ENCODE data around the gene HTRA3. TPM values are rescaled to one million over a fixed set of nuclear protein-coding genes. Genes with fewer than 3 reads are reported as not detected.

The HTRA3 gene
- total RNA-seq, 1 experiment from 2014 or later: not detected

- TF ChIP-seq, protein P1, sequence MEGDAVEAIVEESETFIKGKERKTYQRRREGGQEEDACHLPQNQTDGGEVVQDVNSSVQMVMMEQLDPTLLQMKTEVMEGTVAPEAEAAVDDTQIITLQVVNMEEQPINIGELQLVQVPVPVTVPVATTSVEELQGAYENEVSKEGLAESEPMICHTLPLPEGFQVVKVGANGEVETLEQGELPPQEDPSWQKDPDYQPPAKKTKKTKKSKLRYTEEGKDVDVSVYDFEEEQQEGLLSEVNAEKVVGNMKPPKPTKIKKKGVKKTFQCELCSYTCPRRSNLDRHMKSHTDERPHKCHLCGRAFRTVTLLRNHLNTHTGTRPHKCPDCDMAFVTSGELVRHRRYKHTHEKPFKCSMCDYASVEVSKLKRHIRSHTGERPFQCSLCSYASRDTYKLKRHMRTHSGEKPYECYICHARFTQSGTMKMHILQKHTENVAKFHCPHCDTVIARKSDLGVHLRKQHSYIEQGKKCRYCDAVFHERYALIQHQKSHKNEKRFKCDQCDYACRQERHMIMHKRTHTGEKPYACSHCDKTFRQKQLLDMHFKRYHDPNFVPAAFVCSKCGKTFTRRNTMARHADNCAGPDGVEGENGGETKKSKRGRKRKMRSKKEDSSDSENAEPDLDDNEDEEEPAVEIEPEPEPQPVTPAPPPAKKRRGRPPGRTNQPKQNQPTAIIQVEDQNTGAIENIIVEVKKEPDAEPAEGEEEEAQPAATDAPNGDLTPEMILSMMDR (IDR thresholded peaks at IDR 0.05; ENCODE audit: unreplicated experiment): no peak
- Mint-ChIP-seq H3K27ac (ENCODE audit: unreplicated experiment) (no peak overlapping the region), H3K9me3 (ENCODE audit: low read depth, unreplicated experiment) (no peaks in the 10 kb centered on the region), H3K27me3 (ENCODE audit: unreplicated experiment) (peaks cover 69% of the 10 kb centered on the region), H3K4me3 (ENCODE audit: low read depth, unreplicated experiment) (no peak overlapping the region), H3K4me1 (ENCODE audit: low read depth, unreplicated experiment) (no peaks in the 10 kb centered on the region), H3K36me3 (ENCODE audit: insufficient read depth, unreplicated experiment) (no peaks in the 10 kb centered on the region)
- BruUV-seq (replicated peaks): no TSS peak
- intact Hi-C loops (cut with micrococcal nuclease; ENCODE audit: unreplicated experiment): no loop called here
- CTCF ChIA-PET: no interaction called here
- DNase-seq: no peak
Measured at GRCh38 chr4:8273450-8273849, 3.9 kb downstream of the HTRA3 start.

DNA sequence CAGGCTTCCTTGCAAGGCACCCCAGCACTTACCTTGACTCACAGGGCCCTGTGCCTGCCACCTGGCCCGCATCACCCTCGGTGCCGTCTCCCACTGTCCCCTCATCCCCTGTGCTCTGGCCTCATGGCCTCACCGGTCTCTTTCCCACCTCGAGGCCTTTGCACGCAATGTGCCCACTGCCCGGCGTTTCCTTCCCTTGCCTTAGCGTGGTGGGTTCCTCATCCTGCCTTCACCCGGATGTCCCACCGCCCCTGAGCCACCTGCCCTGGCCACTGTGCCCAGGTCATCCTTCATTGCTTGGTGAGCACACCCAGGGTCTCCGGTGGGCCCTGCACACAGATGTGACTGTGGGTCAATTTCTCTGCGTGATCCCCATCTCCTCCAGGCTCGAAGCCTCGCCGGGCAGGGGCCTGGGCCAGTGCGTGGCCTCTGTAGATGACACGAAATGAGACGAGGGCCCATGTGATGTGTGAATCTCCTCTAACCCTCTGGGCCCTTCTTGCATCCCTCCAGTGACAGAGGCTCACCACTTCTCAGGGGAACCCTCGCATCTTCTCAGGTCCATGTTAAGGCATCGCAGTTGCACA is 4.6 kb downstream of the HTRA3 start:
- H3K27me3 Mint-ChIP-seq (ENCODE audit: unreplicated experiment): peaks cover 62% of the 10 kb centered on the region
- H3K36me3 Mint-ChIP-seq (ENCODE audit: insufficient read depth, unreplicated experiment): no peaks in the 10 kb centered on the region
- intact Hi-C loops (cut with micrococcal nuclease; ENCODE audit: unreplicated experiment): no loop called here
- H3K9me3 Mint-ChIP-seq (ENCODE audit: low read depth, unreplicated experiment): no peaks in the 10 kb centered on the region
- no peaks in the 10 kb centered on the region for H3K4me1 Mint-ChIP-seq (ENCODE audit: low read depth, unreplicated experiment)
- H3K27ac Mint-ChIP-seq (ENCODE audit: unreplicated experiment): no peak overlapping the region
- CTCF ChIA-PET: interaction anchor here (0.6 kb wide), 1 partner anchor 135 kb away, joined by 4 read pairs; no protein-coding TSS in a partner anchor
- DNase-seq: no peak
- H3K4me3 Mint-ChIP-seq (ENCODE audit: low read depth, unreplicated experiment): no peak overlapping the region
- BruUV-seq (replicated peaks): no TSS peak
- TF ChIP-seq, protein P1 (IDR thresholded peaks at IDR 0.05; ENCODE audit: unreplicated experiment): no peak

DNA sequence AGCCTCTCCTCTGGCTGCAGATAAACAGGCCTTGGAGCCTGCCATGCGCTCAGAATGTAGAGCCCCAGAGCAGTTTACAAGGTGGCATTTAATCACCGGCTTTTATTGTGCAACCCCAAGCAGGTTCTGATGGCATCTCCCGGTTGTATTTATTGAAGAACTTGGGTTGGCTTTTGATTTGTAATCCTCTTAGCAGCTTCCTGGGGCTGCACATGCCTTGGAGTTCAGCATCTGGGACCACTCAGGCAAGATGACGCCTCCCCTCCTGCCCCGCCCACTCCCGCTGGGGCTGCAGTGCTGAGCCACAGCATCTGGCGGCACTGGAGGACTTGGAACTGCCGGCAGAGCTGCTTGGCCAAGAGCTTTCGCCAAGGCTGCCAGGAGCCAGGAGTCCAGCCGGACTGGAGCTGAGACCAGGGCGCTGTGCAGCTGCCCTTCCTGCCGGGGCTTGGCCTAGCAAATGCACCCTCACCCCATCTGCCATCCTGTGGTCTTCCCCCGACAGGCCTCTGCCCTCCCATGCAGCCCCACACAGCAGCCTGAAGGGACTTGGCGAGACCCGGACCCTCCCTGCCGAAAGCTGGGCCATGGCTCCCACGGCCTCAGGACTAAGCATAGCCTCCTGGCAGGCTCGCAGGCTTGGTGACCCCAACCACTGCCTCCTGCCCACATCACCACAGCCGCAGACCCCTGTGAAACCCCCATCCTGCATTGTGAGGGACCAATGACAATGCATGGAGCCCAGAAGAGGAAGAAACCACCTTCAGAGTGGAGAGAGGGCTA is 5.4 kb downstream of the HTRA3 start:
- Mint-ChIP-seq H3K36me3 (ENCODE audit: insufficient read depth, unreplicated experiment) (no peaks in the 10 kb centered on the region), H3K4me1 (ENCODE audit: low read depth, unreplicated experiment) (no peaks in the 10 kb centered on the region), H3K9me3 (ENCODE audit: low read depth, unreplicated experiment) (no peaks in the 10 kb centered on the region), H3K27ac (ENCODE audit: unreplicated experiment) (no peak overlapping the region), H3K4me3 (ENCODE audit: low read depth, unreplicated experiment) (no peak overlapping the region), H3K27me3 (ENCODE audit: unreplicated experiment) (peaks cover 68% of the 10 kb centered on the region)
- TF ChIP-seq, protein P1 (IDR thresholded peaks at IDR 0.05; ENCODE audit: unreplicated experiment): no peak
- BruUV-seq (replicated peaks): no TSS peak
- no peak for DNase-seq
- CTCF ChIA-PET: interaction anchor here (0.6 kb wide), 1 partner anchor 135 kb away, joined by 4 read pairs; no protein-coding TSS in a partner anchor
- intact Hi-C loops (cut with micrococcal nuclease; ENCODE audit: unreplicated experiment): no loop called here

DNA sequence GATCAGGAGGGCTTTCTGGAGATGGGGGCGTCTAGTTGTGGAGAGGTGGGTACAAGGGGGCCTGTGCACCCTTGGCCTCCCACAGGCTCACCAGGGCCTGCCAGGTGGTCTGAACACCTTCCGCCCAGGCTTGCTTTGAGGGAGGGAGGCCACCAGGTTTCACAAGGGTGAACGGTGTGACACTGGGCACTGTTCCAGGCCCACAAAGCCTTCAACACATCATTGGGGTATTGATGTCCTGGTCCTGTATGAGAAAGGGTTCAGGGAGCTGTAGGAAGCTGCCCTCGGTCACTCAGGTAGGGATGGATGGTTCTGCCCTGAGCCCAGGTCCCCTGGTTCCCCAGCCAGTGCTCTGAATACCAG is 6.0 kb downstream of the HTRA3 start:
- TF ChIP-seq, protein P1 (IDR thresholded peaks at IDR 0.05; ENCODE audit: unreplicated experiment): no peak

More for the DNA sequence above, 6.0 kb downstream of the HTRA3 start:
- CTCF ChIA-PET: no interaction called here
- Mint-ChIP-seq H3K4me3 (ENCODE audit: low read depth, unreplicated experiment) (no peak overlapping the region), H3K9me3 (ENCODE audit: low read depth, unreplicated experiment) (no peaks in the 10 kb centered on the region), H3K27me3 (ENCODE audit: unreplicated experiment) (peaks cover 69% of the 10 kb centered on the region), H3K4me1 (ENCODE audit: low read depth, unreplicated experiment) (no peaks in the 10 kb centered on the region), H3K36me3 (ENCODE audit: insufficient read depth, unreplicated experiment) (no peaks in the 10 kb centered on the region), H3K27ac (ENCODE audit: unreplicated experiment) (no peak overlapping the region)
- no peak for DNase-seq
- BruUV-seq (replicated peaks): no TSS peak
- intact Hi-C loops (cut with micrococcal nuclease; ENCODE audit: unreplicated experiment): no loop called here

All from Calu3 (cell line).